HG03196 (cell line): ENCODE measurements around the gene ANKRD40CL.
"Not testable (repeated sequence)": the region's sequence is repeated elsewhere in the genome, so short reads cannot be mapped to it uniquely, and the experiment has no call there.

Experiments used
- ATAC-seq: cut with Tn5 transposase; IDR thresholded peaks from one replicate; pipeline ENCODE4 v1.9.1; 2021; ENCODE audit not compliant: unreplicated experiment

Gene ANKRD40CL

GRCh38 chr17:50767446-50767845 lies at the start of gene ANKRD40CL:
ANKRD40CL (minus strand) TSS chr17:50767518; CDS start chr17:50766913, 605 bp downstream.
- no peak for ATAC-seq

- ATAC-seq, result no peak
These were observed 49.0 kb upstream of the ANKRD40CL start for GRCh38 chr17:50816271-50816670.

GRCh38 chr17:50815400-50815799 lies 48.1 kb upstream of the ANKRD40CL start:
- ATAC-seq, result no peak

- ATAC-seq, result no peak
These were observed 46.3 kb upstream of the ANKRD40CL start for GRCh38 chr17:50813583-50813982.

- no peak for ATAC-seq
These were observed 41.6 kb upstream of the ANKRD40CL start for GRCh38 chr17:50808888-50809287.

- no peak for ATAC-seq
These were observed 41.1 kb upstream of the ANKRD40CL start for GRCh38 chr17:50808413-50808812.

- ATAC-seq, result no peak
These were observed 40.4 kb upstream of the ANKRD40CL start for GRCh38 chr17:50807675-50808074.

GRCh38 chr17:50807009-50807408 lies 39.7 kb upstream of the ANKRD40CL start:
- no peak for ATAC-seq

GRCh38 chr17:50806141-50806643 lies 38.9 kb upstream of the ANKRD40CL start:
- no peak for ATAC-seq

- no peak for ATAC-seq
These were observed 38.2 kb upstream of the ANKRD40CL start for GRCh38 chr17:50805486-50805885.

GRCh38 chr17:50804749-50805475 lies 37.6 kb upstream of the ANKRD40CL start:
- not testable (repeated sequence) for ATAC-seq

- ATAC-seq, result no peak
These were observed 36.4 kb upstream of the ANKRD40CL start for GRCh38 chr17:50803676-50804075.

- no peak for ATAC-seq
These were observed 35.6 kb upstream of the ANKRD40CL start for GRCh38 chr17:50802609-50803571.

- ATAC-seq, result no peak
These were observed 32.9 kb upstream of the ANKRD40CL start for GRCh38 chr17:50800196-50800700.

GRCh38 chr17:50799582-50799981 lies 32.3 kb upstream of the ANKRD40CL start:
- ATAC-seq, result no peak

- no peak for ATAC-seq
These were observed 31.3 kb upstream of the ANKRD40CL start for GRCh38 chr17:50798424-50799288.

GRCh38 chr17:50797135-50797810 lies 30.0 kb upstream of the ANKRD40CL start:
- no peak for ATAC-seq

GRCh38 chr17:50794361-50794760 lies 27.0 kb upstream of the ANKRD40CL start:
- no peak for ATAC-seq

- ATAC-seq, result no peak
These were observed 25.7 kb upstream of the ANKRD40CL start for GRCh38 chr17:50793007-50793406.

GRCh38 chr17:50792132-50792531 lies 24.8 kb upstream of the ANKRD40CL start:
- ATAC-seq, result no peak
